ENCODE data around the gene NMUR1.

NMUR1 gene

GRCh38 chr2:231490801-231491200, 39.4 kb downstream of the NMUR1 start:
- Histone ChIP-seq H4K20me1 (ENCODE audit: insufficient read depth, low read length) (no peaks in the 10 kb centered on the region), H3K79me2 (ENCODE audit: low read length) (no peaks in the 10 kb centered on the region), H3K36me3 (replicated peaks; ENCODE audit: low read depth, low read length) (no peaks in the 10 kb centered on the region), H3K27ac (ENCODE audit: low read length) (no peak overlapping the region), H3K9me3 (ENCODE audit: insufficient read depth, low read length) (no peaks in the 10 kb centered on the region), H3K27me3 (ENCODE audit: low read depth, low read length) (no peaks in the 10 kb centered on the region), H3K4me1 (ENCODE audit: low read length) (no peaks in the 10 kb centered on the region), H3K4me3 (ENCODE audit: low read length) (no peak overlapping the region), H2AFZ (ENCODE audit: low read depth, low read length) (no peak overlapping the region), H3K9ac (ENCODE audit: low read length) (no peak overlapping the region), H3K4me2 (ENCODE audit: low read length) (no peak overlapping the region)
- TF ChIP-seq EZH2phosphoT487 (IDR thresholded peaks at IDR 0.05; ENCODE audit: low read depth), result no peak
- no peak for TF ChIP-seq CTCF (IDR thresholded peaks at IDR 0.05; ENCODE audit: low read depth, low read length)

DNA sequence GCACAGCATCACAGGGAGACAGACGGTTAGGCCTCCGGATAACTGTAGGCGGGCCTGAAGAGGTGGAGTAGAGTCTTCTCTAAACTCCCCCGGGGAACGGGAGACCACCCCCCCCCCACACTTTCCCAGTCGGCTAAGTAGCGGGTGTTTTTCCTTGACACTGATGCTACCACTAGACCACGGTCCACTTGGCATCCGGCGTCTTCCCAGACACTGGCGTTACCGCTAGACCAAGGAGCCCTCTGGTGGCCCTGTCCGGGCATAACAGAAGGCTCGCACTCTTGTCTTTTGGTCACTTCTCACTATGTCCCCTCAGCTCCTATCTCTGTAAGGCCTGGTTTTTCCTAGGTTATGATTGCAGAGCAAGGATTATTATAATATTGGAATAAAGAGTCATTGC, 40.3 kb downstream of the NMUR1 start:
- Histone ChIP-seq H3K36me3 (replicated peaks; ENCODE audit: low read depth, low read length) (no peaks in the 10 kb centered on the region), H3K4me2 (ENCODE audit: low read length) (no peak overlapping the region), H3K9ac (ENCODE audit: low read length) (no peak overlapping the region), H3K27me3 (ENCODE audit: low read depth, low read length) (no peaks in the 10 kb centered on the region), H3K4me1 (ENCODE audit: low read length) (no peaks in the 10 kb centered on the region), H4K20me1 (ENCODE audit: insufficient read depth, low read length) (no peaks in the 10 kb centered on the region), H3K79me2 (ENCODE audit: low read length) (no peaks in the 10 kb centered on the region), H3K4me3 (ENCODE audit: low read length) (no peak overlapping the region), H3K27ac (ENCODE audit: low read length) (no peak overlapping the region), H3K9me3 (ENCODE audit: insufficient read depth, low read length) (no peaks in the 10 kb centered on the region), H2AFZ (ENCODE audit: low read depth, low read length) (no peak overlapping the region)
- TF ChIP-seq EZH2phosphoT487 (IDR thresholded peaks at IDR 0.05; ENCODE audit: low read depth), result no peak
- TF ChIP-seq CTCF (IDR thresholded peaks at IDR 0.05; ENCODE audit: low read depth, low read length), result peak; percentile 33

DNA sequence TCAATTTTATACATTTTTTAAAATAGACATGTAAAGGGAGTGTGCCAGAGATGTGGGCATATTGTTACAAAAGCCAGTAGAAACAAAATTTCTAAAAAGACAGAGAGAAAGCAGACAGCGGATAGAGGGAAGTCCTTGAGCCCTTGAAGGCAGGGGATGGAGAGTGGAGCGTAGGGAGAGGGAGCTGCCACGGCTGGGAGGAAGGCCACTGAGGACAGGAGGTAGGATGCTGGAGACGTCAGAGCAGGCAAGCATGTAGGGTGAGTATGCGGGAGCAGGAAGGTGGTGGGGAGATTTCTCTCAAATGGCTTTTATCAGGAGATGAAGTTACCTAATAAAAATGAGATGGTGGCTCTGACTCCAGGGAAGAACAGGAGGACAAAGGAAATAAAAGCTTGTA, 41.9 kb downstream of the NMUR1 start:
- no peak overlapping the region for H3K27ac ChIP-seq (ENCODE audit: low read length)
- TF ChIP-seq CTCF (IDR thresholded peaks at IDR 0.05; ENCODE audit: low read depth, low read length) (no peak), EZH2phosphoT487 (IDR thresholded peaks at IDR 0.05; ENCODE audit: low read depth) (no peak)
- H3K9ac ChIP-seq (ENCODE audit: low read length), result no peak overlapping the region
- no peak overlapping the region for H3K4me2 ChIP-seq (ENCODE audit: low read length)
- no peaks in the 10 kb centered on the region for H3K79me2 ChIP-seq (ENCODE audit: low read length)
- H3K9me3 ChIP-seq (ENCODE audit: insufficient read depth, low read length), result no peaks in the 10 kb centered on the region
- no peaks in the 10 kb centered on the region for H3K27me3 ChIP-seq (ENCODE audit: low read depth, low read length)
- H3K36me3 ChIP-seq (replicated peaks; ENCODE audit: low read depth, low read length), result no peaks in the 10 kb centered on the region
- no peak overlapping the region for H2AFZ ChIP-seq (ENCODE audit: low read depth, low read length)
- H4K20me1 ChIP-seq (ENCODE audit: insufficient read depth, low read length), result no peaks in the 10 kb centered on the region
- peaks cover 1% of the 10 kb centered on the region; the same call in 1 of the 2 replicates for H3K4me1 ChIP-seq (ENCODE audit: low read length)
- no peak overlapping the region for H3K4me3 ChIP-seq (ENCODE audit: low read length)

DNA sequence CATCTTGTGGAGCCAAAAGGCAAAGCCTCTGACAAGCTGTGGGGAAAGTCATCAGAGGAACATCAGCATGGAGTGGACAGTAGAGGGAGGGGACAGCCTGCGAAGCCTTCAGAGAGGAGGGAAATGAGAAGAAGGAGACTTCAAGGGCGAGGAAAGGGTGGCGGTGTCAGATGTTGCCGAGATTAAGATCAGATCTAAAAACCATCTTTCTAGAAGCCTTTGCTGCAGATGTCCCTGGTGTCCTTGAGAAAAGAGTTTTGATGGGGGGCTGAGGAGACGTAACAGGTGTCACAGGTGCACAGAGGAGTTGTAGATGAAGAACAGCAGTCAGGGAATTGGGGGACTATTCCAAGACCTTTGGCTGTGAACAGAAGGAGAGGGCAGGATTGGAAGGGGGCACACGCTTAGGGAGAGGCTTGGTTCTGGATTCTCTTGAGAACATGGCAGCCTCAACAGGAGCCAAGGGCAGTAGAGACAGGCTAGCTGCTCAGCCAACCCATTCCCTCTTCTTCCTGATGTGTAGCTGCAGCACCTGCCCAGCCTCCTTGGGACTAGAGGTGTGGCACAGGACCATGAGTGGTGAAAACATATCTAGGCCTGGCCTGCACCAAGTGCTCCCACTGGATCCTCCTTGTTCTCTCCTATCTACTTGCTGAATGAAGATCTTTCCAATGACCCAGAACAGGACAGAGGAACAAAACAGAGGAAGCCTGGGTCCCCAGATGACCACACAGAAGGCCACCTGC, 43.2 kb downstream of the NMUR1 start:
- Histone ChIP-seq H3K36me3 (replicated peaks; ENCODE audit: low read depth, low read length) (no peaks in the 10 kb centered on the region), H3K9ac (ENCODE audit: low read length) (no peak overlapping the region), H3K27ac (ENCODE audit: low read length) (no peak overlapping the region), H2AFZ (ENCODE audit: low read depth, low read length) (no peak overlapping the region), H4K20me1 (ENCODE audit: insufficient read depth, low read length) (no peaks in the 10 kb centered on the region), H3K4me1 (ENCODE audit: low read length) (peaks cover 12% of the 10 kb centered on the region), H3K4me3 (ENCODE audit: low read length) (no peak overlapping the region), H3K79me2 (ENCODE audit: low read length) (no peaks in the 10 kb centered on the region; the same call in 1 of the 2 replicates), H3K4me2 (ENCODE audit: low read length) (no peak overlapping the region), H3K9me3 (ENCODE audit: insufficient read depth, low read length) (no peaks in the 10 kb centered on the region), H3K27me3 (ENCODE audit: low read depth, low read length) (no peaks in the 10 kb centered on the region)
- no peak for TF ChIP-seq EZH2phosphoT487 (IDR thresholded peaks at IDR 0.05; ENCODE audit: low read depth)
